22Rv1 (cell line): ENCODE measurements around the gene KCNIP4.

ENCODE experiments used
- H3K27ac ChIP-seq: fragments of 450-650 bp; 2 replicates; pipeline ENCODE4 v1.5.1; 2017
- CTCF ChIP-seq: fragments of 450-650 bp; IDR thresholded peaks from 2 replicates; pipeline ENCODE4 v1.5.1; 2017; ENCODE audit warnings: mild to moderate bottlenecking
- ZFX ChIP-seq: fragments of 450-650 bp; IDR thresholded peaks from 2 replicates; pipeline ENCODE4 v1.6.1; 2017; ENCODE audit warnings: antibody characterized with exemption, borderline replicate concordance

The KCNIP4 gene

GRCh38 chr4:21856754-21857153 is 91.8 kb downstream of the KCNIP4 start:
- TF ChIP-seq CTCF = no peak
- H3K27ac ChIP-seq = no peak overlapping the region

- H3K27ac ChIP-seq = no peak overlapping the region
- TF ChIP-seq CTCF (no peak), ZFX (no peak)
Measured at GRCh38 chr4:21856301-21856700, 92.3 kb downstream of the KCNIP4 start.

- H3K27ac ChIP-seq = no peak overlapping the region
- TF ChIP-seq ZFX (no peak), CTCF (no peak)
Measured at GRCh38 chr4:21849077-21849476, 99.5 kb downstream of the KCNIP4 start.

- TF ChIP-seq CTCF (no peak), ZFX (no peak)
Measured at GRCh38 chr4:21848021-21848420, 100.6 kb downstream of the KCNIP4 start.

GRCh38 chr4:21845663-21846062 is 102.9 kb downstream of the KCNIP4 start:
- TF ChIP-seq CTCF = no peak
- TF ChIP-seq ZFX = no peak
- no peak overlapping the region for H3K27ac ChIP-seq

More at GRCh38 chr4:21848021-21848420, 100.6 kb downstream of the KCNIP4 start:
- H3K27ac ChIP-seq = no peak overlapping the region

GRCh38 chr4:21835712-21836111 is 112.9 kb downstream of the KCNIP4 start:
- no peak overlapping the region for H3K27ac ChIP-seq
- TF ChIP-seq CTCF (no peak), ZFX (no peak)

GRCh38 chr4:21830272-21830671 is 118.3 kb downstream of the KCNIP4 start:
- H3K27ac ChIP-seq = no peak overlapping the region
- no peak for TF ChIP-seq ZFX
- no peak for TF ChIP-seq CTCF
